Fibroblast of skin of left biceps (primary cell): ENCODE results near the gene ROM1.
A peak's percentile ranks its signal among the peaks of the same experiment; 100 is the strongest.
"Not testable (repeated sequence)": the region's sequence is repeated elsewhere in the genome, so short reads cannot be mapped to it uniquely, and the experiment has no call there.

Source experiments
- DNase-seq, 2 experiments: peaks; one replicate each; pipeline ENCODE4 v3.0.0-alpha.2; 2013; ENCODE audit warnings: low read depth in 2 of 2

The ROM1 gene

DNA sequence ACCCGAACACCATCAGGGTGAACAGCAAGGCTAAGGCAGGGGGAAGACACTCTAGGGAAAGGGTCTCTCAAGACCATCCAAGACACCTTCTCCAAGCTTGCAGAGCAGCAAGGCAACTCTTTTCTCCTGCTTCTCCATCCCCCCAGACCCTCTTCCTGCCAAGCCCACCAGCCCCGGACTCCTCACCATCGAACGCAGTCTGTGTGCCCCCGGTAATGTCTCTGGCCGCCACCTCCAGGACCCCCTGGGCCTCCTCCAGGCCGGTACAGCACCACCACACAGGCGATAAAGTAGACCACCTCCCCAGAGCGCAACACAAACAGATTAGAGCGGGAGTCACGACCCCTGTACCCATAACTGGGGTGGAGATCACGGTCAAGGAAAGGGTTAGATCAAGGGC lies 4.3 kb upstream of the ROM1 start:
- DNase-seq: no peak

DNA sequence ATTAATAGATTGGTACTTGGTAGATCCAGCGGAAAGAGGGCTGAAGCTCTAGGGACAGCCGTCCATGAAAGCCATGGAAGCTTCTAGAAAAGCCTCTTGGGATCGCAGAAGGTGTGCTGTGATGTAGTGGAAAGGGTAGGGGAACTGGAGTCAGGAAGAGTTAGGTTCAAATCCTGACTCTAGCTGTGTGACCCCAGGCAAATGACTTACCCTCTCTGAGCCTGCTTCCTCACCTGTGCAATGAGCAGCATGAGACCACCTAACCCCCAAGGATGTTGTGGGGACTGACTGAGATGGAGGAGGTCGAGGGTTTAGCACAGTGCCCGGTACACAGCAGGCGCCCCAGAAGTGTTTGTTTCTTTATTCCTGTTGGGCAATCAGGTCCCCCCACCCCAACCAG lies 2.7 kb upstream of the ROM1 start:
- no peak for DNase-seq

DNA sequence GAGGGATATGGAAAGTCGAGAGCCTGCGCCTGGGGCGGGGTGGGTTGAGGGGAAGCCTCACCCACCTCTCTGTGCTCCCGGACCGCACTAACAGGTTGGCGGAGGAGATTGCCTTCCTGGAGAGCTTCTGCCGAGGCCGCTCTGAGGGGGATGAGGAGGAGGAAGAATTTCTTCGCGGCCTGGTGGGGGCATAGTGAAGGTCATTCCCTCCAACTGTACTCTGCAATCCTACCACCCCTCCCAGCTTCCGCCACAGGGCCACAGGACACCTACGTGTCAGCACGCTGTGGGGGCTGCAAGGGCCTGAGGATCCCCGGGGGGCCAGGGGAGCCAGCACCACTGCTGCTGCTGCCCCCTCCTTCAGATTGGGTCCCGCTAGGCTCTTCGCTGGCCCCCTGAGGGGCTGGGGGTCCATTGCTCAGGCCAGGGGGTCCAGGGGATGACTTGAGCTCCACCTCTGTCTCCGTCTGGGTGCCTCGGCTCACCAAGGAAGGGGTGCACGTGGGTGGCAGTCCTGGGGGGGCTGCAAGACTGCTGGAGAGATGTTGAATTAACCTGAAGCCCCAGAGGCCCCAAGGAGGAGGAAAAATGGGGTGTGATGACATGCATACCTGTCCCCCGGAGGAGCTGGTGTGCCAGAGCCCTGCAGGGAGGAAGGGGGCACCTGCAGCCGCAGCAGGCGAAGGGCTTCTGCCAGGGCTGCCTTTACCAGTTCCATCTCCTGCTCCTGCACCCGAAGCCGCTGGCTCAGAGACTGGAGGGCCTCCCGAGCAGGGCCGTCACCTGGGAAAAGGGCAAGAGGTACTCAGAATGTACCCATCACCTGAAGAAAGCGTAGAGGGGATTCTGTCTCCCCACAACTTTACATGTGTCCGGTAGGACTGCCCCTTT lies 2.0 kb upstream of the ROM1 start:
- DNase-seq: no peak

DNA sequence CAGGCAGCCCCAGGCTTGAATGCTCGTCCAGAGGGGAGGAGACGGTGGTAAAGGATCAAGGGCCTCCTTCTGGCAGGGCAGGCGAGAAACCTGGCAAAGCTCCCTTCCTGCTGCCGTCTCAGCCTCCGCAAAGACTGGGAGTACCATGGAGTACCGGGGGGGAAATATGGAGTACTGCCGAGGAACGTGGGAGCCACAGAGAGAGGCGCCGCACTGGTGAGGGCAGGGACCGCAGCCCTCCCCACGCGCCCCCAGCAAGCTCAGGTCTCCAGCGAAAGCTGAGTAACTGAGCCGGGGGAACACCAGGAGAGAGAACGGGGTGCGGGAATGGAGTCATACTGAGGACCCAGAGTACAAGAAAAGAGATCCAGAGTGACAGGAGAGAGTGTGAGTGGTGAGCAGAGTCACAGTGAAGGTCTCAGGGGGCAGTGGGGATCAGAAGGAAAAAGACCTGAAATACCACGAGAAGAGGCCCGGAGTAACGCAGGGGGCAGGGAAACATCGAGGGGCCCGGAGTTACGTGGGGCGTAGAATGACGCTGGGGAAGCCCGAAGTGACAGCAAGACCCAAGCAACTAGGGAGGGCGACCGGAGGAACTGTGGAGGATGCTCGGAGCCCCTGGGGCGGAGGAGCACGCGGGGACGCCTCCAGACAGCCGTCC lies 1.2 kb upstream of the ROM1 start:
- DNase-seq: no peak

DNA sequence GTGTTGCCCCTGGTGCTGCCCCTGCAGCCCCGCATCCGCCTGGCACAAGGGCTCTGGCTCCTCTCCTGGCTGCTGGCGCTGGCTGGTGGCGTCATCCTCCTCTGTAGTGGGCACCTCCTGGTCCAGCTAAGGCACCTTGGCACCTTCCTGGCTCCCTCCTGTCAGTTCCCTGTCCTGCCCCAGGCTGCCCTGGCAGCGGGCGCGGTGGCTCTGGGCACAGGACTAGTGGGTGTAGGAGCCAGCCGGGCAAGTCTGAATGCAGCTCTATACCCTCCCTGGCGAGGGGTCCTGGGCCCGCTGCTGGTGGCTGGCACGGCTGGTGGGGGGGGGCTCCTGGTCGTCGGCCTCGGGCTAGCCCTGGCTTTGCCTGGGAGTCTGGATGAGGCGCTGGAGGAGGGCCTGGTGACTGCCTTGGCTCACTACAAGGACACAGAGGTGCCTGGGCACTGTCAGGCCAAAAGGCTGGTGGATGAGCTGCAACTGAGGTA lies 278 bp downstream of the ROM1 start:
- DNase-seq: no peak

DNA sequence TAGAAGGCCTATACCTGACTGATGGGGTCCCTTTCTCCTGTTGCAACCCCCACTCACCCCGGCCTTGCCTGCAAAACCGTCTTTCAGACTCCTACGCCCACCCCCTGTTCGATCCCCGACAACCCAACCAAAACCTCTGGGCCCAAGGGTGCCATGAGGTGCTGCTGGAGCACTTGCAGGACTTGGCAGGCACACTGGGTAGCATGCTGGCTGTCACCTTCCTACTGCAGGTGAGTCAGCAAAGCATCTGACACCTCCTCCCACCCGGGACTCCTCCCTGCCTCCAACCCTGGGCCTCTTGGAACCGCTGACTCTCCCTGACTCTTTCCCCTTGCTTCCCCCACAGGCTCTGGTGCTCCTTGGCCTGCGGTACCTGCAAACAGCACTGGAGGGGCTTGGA lies 1.2 kb downstream of the ROM1 start:
- no peak for DNase-seq

DNA sequence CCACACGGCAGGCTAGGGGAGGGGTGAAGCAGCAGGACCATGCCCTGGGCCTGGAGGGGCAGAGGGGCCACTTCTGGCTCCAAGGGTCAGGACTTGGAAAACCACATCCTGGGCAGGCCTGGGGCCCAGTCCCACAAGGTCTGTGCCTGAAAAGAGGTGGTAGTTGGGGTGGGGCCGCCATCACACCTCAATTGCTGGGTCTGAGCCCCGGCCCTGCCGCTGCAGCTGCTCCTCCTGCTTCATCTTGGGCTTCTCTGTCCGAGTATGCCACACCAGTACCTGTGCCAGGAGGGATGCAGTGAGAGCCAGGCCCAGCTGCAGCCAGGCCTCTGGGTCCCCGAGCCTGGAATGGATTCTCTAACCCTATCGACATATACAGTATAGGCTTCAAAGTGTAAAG lies 2.5 kb downstream of the ROM1 start:
- DNase-seq: no peak

DNA sequence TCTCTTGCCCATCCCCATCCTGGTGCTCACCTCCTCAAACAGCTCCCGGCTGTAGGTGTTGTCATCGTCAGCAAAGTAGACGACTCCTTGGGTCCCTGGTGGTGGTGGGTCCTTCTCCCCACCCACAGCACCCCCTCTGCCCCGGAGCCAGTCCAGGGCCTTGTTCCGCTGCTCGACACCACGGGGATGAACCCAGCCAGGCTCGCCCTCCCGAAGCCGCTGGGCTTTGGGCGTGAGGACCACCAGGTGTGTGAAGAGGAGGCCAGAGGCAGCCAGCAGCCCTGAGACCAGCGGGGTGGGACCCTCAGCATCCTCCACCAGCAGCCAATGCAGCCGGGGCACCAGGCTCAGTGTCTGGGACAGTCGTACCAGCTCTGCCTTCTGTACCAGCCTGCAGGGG lies 3.9 kb downstream of the ROM1 start:
- not testable (repeated sequence) for DNase-seq

DNA sequence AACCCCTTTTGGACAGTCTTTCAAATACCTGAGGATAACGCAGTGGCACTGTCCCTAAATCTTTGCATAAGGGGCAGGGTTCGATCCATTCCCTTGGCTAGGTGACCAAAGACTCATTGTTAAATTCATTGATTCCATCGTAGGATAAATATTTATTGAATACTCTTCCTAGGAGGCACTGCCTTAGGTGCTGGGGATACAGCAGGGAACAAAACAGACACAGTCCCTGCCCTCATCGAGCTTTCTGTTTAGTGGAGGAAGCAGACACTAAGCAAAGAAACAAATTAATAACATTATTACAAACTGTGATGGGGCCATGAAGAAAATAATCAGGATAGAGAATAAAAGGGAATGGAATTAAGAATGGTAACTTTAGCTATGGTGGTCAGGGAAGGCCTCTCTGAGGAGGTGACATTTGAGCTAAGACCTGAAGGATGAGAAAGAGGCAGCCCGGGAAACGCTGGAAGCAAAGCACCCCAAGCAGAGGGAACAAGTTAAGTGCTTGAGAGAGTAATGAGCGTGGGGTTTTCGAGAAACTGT lies 8.0 kb downstream of the ROM1 start:
- DNase-seq: no peak

DNA sequence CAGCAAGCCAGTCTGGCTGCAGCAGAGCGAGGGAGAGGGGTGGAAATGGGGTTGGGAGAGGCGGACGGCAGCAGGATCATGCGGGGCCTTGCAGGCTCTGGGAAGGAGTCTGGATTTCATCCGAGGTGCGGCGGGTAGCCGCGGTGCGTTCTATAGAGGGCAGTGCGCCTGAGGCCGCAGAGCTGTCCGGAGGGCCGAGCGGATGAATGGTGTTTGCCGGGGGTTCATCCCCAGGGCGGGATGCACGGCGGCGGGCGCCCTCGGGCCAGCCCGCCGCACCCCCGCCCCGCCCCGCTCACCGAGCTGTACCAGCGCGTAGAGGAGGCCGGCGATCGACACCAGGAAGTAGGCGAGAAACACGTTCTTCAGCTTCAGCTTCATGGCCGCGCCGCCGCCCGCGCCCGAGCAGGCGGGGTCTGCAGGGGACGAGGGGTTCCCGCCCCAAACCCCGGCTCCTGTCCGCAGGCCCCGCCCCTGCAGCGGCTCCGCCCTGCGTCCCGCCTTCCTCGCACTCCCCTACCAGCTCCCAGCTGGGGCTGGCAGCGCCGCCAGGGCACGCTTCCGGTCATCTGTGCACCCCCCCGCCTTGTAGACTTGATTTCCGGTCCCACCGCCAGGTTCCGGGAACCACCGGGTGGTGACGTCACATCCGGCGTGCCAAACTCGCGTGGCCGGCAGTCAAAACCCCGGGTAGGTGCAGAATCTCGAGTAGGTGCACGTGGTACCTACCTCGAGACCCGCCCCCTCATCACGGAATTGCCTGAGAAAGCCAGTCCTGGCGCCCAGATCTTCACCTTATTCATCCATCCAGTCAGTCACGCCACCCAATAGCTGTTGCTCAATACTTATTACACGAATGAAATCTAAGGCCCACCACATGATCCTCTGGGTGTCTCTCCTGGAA lies 8.8 kb downstream of the ROM1 start, which contains the start of gene B3GAT3:
TSS of gene B3GAT3 (minus strand) at position 420 of the 904 bp plus-strand sequence. CDS start at position 381, 39 bp downstream.
- peak; percentile 81 to 87 for DNase-seq

DNA sequence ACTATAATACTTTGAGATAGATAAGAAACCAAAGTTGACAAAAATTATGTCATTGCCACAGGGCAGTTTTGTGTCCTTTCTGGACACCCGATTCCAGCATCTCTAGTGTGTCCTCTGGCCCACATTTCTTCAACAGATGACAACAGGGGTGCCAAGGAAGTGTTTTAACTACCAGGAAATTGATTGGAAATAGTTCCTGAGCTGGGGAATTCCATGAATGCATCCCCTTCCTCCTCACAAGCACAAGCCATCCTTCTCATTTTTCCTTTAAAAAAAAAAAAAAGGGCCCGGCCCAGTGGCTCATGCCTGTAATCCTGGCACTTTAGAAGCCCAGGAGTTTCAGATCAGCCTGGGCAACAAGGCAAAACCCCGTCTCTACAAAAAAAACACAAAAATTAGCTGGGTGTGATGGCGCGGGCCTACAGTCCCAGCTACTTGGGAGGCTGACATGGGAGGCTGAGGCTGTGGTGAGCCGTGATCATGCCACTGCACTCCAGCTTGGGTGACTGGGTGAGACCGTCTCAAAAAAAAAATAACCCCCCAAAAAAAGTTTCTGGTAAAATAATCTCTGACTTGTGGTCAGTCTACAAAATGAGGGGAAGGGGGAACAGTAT lies 9.5 kb downstream of the ROM1 start:
- DNase-seq: no peak

DNA sequence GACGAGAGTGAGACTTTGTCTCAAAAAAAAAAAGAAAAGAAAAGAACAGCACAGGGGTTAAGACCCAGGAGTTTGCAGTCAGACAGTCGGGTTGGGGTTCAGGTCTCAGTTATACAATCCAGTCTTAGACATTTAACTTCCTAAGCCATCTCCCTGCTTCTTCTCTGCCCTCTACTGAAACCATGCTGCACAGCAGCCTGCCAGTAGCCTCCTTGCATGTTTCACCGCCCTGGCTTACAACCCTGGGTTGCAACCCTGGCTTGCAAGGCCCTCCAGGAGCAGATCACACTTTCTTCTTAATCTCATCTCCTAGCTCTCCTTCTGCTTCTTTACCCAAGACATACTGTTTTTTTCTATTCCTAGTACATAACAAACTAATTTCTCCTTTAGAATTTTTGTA lies 14.7 kb downstream of the ROM1 start:
- DNase-seq: no peak

DNA sequence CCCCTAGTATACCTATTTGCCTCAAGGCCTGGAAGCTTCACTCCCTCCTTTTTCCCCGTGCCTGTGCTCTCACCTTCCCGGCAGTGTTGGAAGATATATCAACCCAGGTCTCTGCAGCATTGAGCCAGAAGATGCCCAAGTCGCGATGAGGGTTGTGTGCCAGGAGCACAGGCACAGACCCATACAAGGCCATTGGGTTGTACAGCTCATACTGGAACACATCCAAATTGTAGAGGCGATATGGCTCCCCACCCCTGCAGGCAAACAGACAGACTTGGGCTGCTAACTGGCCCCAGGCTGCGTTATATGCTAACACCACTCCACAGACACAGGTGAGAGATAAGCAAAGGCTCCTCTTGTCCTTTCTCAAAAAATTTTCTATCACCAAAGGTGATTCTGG lies 19.4 kb downstream of the ROM1 start:
- DNase-seq: no peak

DNA sequence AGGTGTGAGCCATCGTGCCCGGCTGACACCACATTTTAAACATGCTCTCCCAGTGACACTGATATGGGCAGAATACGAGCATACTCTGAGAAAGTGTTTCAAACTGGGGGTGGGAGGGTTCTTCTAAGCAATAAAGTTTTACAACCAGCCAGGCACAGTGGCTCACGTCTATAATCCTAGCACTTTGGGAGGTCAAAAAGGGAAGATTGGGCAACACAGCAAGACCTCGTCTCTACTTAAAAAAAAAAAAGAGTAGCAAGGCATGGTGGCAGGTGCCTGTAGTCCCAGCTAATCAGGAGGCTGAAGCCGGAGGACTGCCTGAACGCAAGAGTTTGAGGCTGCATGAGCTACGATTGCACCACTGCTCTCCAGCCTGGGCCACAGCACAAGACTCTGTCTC lies 31.2 kb downstream of the ROM1 start:
- no peak for DNase-seq

DNA sequence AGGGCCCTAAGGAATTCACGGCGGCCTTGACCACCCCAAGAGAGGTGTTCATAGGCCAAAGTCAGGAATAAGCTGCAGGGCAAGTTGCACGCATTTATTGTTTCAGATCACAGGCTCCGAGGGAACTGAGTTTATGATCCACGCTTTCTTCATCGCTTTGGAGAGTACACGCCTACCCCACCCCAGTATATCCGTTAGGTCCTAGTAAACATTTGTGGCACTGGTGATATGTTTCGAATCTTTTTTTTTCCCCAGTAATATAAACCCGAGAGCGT lies 32.6 kb downstream of the ROM1 start:
- DNase-seq: no peak

DNA sequence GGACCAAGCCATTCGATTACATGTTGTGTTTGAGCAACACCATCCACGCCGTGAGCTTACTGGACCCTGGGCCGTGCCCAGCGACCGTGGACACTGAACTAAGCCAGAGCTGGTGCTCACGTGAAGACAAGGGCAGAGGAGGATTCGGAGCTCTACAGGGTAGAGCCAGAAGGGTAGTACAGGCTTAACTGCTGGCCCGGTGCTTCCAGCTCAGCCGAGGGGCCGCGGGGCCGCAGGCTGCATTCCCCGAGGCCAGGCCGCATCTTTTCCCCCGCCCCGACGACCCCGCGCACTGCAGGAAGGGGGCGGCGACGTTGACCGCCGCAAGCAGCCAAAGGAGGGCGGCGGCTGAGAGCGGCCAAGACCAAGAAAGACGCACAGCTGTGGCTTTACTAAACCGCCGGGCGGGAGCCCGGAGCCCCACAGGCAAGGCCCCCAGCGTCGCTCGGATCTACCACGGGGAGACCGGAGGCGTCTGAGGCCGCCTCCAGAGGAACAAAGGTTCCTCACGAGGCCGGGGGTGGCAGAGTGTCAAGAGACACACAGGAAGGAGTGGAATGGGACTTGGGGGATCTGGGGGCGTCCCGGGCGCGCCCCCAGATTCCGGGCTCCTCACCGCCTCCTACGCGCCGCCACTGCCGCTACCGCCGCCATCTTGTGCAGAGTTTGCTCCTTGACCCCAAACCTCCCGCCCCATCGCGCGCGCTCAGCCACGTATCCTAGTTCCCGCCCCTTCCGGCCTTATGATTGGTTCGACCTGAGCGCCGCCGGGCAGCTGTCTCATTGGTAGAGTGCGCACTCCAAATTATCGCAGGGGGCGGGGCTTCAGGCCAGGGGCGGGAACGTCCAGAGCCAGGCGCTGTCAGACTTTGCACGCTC lies 33.1 kb downstream of the ROM1 start, which contains the start of gene GANAB:
TSS of gene GANAB (minus strand) at position 668 of the 879 bp plus-strand sequence. CDS start at position 654, 14 bp downstream.
- peak; percentile 89 to 92 for DNase-seq

DNA sequence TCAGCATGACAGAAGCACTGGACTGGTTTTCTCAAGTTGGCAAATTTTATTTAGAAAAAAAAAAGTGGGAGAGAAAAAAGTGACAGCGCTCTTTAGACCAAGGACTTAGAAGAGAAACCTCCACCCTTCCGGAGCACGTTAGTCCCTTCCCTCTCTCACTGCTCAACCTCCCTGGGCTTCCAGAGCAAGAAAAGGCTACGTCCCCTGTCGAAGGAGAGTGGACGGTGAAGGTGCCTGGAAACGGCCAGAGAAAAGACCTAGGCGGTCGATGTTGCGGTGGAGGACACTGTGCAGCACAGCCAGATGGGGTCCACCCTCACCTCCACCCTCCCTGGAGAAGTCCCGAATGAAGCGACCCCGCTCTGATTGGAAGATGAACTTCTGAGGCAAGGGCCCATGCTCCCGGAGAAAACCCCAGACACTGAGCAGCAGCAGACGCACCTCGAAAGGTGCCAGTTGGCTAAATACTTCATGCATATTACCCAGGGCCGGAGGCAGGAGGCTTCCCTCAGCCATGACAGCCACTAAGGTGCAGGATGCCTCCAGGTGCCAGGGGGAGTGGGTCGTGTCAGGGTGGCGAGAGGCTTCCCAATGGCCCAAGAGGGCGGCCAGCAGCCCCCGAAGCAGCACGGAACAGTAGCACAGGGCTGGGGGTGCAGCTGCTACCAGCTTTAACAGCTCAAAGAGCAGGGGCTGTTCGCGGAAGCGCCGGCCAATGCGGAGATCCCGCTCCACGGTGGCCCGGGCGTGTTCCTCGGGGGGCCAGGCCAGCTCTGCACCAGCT lies 34.0 kb downstream of the ROM1 start:
- no peak for DNase-seq

DNA sequence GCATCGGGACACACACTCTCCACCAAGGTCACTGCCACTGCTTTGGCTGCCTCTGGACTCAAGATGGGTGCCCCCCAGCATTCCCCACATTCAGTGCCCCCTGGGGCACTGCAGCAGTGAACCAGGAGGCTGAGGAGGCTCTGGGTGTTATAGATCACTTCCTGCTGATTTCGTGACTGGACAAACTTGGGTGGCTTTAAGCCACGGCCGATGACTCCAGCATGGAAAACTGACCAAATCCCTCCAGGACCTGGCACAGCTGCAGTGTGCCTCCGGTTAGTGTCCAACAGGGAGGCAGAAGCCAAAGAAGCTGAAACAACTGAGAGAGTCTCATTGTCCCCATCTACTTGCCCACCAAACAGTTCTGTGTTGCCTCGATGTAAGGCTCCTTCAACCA lies 34.5 kb downstream of the ROM1 start:
- no peak for DNase-seq

DNA sequence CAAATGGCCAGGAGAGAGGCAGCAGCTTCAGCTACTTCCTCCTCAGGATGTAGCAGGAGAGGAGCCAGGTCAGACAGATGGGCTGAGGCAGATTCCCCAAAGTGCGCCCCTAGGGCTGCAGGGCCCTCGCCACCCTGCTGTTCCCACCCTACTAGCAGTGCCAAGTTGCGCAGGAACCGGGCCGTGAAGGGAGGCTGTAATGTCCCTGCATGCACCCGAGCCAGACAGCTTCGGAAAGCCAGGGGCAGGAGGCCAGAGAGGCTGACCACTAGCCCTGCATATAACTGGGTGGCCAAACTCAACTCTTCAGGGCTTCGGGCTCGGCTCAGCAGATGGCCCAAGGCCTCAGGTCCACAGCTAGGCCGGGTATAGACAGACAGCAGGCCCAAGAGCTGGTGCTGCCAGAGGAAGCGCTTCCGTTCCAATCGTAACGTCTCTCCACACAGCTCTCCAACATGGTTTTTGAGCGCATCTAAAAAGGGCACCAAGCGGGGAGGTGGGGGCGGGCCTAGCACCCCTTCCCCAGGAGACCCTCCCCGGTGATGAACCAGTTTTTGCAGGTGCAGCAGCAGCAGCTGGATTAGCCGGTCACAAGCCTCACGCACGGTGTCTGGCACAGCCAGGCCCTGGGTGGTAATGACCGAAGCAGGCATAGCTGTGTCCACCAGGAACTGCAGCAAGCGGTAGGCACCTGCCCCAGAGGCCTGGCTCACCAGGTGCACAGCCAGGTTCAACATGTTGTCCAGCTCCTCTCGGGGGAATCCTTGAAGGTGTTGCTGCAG lies 35.3 kb downstream of the ROM1 start:
- no peak for DNase-seq
